GM04503 (cell line): ENCODE results near the gene CHID1.

Source experiments
- DNase-seq: peaks from one replicate; pipeline ENCODE4 v3.0.0-alpha.2; 2012; ENCODE audit warnings: low read depth

The CHID1 gene

DNA sequence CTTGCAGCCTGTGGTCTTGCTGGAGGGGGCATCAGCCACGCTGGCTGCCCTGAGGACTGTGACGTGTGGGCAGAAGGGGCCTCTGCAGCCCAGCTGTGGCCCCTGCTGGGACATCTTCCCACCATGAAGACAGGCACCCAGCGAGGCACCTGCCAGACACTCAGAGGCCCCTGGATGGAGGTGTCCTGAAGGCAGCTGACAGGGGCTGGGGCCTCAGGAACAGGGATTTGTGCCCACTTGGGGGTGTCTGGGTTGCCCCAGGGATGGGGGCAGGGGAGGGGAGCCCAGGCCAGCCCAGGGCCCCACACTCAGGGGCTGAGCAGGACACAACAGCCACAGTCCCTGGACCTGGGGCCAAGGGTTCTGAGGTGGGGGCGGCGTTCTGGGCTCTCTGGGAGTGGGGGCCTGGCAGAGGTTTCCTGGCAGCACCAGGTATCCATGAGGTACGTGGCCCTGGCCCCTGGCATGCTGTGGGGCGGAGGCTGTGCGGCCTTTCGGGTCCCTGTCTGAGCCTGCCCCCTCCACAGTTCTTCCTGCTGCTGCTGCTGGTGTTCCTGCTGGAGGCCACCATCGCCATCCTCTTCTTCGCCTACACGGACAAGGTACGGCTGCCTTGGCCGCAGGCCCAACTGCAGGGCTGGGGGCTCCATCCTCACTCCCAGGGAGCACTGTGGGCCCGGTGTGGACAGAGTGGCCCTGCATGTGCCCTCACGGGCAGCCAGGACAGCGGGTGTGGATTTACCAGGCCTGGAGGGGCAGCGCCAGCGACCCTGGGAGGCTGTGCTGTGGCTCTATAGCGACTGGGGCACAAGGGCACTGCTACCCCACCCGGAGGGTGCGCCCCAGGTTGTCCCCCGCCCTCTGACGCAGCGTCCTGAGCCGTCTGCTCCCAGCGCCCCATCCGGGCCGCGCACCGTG, 46.4 kb downstream of the CHID1 start:
- no peak for DNase-seq

DNA sequence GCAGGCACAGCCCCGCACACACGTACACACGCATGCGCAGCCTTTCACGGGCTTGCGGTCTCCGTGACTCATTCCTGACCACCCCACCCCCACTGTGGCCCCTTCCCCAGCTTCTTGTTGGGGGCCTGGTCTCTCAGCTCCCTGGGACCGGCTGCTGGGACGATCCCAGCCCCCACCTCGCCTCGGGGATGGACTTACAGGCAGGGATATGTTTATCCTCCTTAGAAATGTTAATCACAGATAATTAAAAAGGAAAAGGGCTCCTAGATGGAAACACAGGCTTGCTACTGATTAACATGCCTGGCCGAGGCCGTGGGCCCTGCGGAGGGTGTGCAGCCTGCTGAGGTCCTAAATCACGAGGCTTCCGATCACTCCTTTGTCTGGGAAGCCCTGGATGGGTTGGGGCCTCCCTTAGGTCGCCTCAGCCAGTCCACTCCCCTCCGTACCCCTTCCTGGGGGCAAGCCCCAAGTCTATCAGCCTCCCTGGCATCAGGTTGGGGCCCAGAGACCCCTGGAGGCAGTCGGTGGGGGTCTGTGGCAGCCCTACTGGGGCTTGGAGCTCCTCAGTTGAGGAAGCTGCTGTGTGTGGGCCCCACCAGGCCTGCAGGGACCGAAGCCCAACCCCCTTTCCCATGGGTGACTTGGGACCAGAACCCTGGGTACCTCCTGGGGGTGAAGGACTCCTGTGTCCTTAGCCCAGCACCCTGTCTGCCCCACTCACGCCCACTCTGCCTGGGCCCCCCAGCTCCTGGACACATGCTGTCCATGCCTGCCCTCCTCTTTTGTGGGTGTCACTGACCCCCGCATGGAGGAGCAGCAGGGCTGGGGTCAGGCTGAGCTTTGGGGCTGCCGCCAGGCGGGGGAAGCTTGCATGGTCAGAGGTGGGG, 47.3 kb downstream of the CHID1 start:
- no peak for DNase-seq

GRCh38 chr11:862696-863022, 48.0 kb downstream of the CHID1 start:
- DNase-seq: no peak

- no peak for DNase-seq
Observed at GRCh38 chr11:862081-862661, 48.4 kb downstream of the CHID1 start.

DNA sequence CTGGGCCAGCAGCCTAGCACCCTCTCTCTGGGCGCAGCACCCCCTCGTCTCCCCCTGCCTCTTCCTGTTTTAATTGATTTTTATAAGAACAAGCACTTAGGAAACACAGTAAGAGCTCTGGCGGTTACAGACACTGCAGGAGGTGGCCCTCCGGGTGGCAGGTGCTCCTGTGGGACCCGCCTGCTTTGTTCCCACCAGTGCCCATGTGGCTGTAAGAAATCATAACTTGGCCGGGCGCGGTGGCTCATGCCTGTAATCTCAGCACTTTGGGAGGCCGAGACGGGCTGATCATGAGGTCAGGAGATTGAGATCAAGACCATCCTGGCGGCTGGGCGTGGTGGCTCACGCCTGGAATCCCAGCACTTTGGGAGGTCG, 49.5 kb downstream of the CHID1 start:
- DNase-seq: no peak

GRCh38 chr11:860234-861104, 50.1 kb downstream of the CHID1 start:
- no peak for DNase-seq

GRCh38 chr11:859394-860131, 51.0 kb downstream of the CHID1 start:
- DNase-seq: no peak

DNA sequence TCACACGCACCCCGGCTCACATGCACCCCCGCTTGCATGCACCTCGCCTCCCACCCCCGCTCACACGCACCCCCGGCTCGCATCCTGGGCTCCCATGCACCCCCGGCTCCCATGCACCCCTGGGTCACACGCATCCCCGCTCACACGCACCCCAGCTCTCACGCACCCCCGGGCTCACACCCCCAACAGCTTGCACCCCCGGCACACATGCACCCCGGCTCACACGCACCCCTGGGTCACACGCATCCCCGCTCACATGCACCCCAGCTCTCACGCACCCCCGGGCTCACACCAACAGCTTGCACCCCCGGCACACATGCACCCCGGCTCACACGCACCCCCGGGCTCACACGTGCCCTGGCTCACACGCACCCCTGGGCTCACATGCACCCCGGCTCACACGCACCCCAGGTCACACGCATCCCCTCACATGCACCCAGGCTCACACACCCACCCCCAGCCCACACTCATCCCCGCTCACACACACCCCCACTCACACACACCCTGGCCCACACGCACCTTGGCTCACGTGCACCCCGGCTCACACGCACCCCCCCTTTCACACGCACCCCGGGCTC, 51.8 kb downstream of the CHID1 start:
- no peak for DNase-seq

DNA sequence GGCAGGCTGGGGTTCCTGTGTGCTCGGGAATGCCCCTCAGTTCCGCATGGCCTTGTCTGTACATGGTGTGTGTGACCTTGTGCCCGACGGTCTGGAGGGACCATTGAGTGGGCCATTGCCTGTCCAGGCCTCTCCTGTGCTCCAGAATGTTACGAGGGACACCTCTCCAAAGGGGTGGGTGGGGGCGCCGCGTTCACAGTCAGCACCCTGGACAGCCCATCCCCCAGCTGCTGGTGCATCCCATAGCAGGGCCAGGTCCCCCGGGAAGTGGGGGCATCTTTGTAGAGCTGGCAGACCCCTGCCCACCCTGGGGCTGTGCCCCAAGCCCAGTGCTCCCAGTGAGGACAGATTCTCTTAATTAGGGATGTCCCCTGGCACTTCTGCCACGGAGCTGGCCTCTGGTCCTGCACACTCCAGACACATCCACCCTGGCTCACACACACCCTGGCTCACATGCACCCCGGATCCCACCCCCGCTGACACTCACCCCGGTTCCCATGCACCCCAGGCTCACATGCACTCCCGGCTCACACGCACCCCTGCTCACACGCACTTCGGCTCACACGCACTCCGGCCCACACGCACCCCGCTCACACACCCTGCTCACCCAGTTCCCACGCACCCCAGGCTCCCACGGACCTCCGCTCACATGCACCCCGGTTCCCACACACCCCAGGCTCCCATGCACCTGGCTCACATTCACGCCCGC, 52.4 kb downstream of the CHID1 start:
- no peak for DNase-seq

DNA sequence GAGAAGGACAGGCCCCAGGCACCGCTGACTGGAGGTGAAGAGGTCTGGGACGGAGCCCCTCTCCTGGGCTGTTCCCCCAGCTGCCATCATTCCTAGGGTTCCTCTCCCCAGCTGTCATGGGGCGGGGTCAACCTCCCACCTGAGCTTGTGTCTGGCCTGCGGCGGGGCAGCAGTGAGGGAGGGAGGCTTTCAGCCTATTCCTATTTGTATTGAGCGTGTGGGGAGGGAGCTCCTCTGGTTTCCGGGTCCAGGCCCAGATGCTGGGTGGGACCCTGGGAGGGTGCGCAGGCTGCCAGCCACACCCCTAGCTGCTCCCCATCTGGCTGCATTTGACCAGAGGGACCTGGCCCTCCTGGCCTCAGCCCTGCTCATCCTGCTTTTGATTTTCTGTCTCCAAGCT, 54.2 kb downstream of the CHID1 start:
- no peak for DNase-seq

GRCh38 chr11:855796-856195, 54.8 kb downstream of the CHID1 start:
- no peak for DNase-seq

DNA sequence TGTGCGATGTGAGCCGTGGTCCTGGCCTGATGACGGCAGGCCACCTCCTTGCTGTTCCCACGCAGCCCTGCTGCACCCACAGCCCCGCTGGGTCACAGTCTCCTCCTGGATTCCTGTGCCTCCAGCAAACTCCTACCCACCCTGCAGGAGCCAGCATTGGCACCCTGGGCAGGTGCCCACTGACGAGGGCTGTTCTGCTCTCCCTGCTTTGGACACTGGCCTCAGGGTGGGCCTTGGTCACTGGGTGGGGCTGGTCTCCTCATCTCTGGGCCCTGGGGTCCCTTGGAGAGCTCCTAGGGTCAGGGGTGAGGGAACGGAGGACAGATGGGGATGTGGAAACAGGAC, 55.3 kb downstream of the CHID1 start:
- no peak for DNase-seq

DNA sequence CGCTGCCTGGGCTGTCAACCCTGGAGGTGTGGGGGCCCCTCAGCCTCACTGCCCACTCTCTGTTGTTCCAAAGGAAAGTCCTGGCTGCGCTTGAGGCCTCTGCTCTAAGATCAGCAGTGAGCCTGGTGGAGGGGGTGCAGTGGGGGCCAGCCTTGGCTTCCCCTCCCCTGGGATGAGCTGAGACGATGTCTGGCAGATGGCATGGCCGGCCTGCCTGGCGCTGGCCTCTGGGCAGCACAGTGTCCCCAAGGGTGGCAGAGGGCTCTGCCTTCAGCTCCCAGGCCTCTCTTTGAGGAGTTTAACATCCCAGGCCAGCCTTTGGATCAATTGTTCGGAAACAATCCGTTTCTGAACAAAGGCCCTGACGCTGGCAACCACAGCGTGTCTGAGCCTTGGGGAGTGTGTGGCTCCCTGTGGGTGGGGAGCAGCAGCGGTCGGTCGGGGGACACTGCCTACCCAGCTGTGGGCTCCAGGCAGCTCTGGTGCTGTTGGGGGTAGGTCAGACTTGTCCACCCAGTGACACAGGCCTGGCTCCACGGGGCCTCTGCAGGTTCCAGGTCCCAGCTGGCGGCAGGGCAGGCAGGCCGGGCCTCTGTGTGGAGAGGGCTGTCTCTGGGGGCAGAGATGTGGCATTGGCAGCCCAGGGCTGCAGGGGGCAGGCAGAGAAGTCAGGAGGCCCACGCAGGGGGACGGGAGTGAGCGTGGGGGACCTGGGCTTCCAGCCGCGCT, 55.8 kb downstream of the CHID1 start:
- DNase-seq: no peak

GRCh38 chr11:853682-854448, 56.7 kb downstream of the CHID1 start:
- no peak for DNase-seq

DNA sequence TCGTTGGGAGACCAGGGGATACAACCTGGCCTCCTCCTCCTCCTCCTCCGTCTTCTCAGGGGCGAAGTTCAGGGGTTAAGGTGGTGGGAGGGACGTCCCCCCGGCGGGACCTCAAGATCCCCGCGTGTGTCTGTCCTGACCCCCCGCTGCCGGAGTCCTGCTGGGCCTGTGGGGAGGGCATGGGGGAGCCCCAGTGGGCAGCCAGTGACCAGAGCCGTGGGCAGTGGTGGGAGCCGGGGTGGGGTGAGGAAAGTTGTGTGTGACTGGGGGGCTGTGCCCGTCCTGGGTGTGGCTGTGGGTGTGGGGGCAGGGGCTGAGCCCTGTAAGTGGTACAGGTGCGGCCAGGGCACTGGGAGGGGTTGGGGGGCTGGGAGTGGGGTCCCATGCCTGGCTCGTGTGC, 57.8 kb downstream of the CHID1 start:
- no peak for DNase-seq

- DNase-seq: no peak
Observed at GRCh38 chr11:850775-851763, 59.5 kb downstream of the CHID1 start.

GRCh38 chr11:849951-850774, 60.4 kb downstream of the CHID1 start:
- DNase-seq: no peak
